A673 (cell line): ENCODE measurements around the gene SRPX2. TPM values are rescaled to one million over a fixed set of nuclear protein-coding genes. Genes with fewer than 3 reads are reported as not detected.

Source experiments
- Bru-seq: library from RNA; stranded (reverse); fragments of 400-500 nt; gene quantifications from one replicate; lab custom pipeline; 2021; lab: Mats Ljungman, UMichigan
- BruChase-seq, 2 experiments: library from RNA; stranded (reverse); fragments of 400-500 nt; gene quantifications; one replicate each; lab custom pipeline; 2021; lab: Mats Ljungman, UMichigan
- BruUV-seq: library from RNA; stranded (reverse); fragments of 400-500 nt; replicated peaks from 2 replicates; lab custom pipeline; 2021; lab: Mats Ljungman, UMichigan
- CTCF ChIA-PET: fragments of 300-600 bp; sonication (Branson Sonifier 250); formaldehyde crosslinking; loops from one replicate; lab custom pipeline; 2022; ENCODE audit warnings: antibody characterized with exemption; lab: Charles Lee
- POLR2A ChIA-PET: fragments of 300-600 bp; sonication (Branson Sonifier 250); formaldehyde crosslinking; loops from one replicate; lab custom pipeline; 2022; ENCODE audit warnings: antibody characterized with exemption; ENCODE audit not compliant: low non-redundant PET; lab: Charles Lee
- DNase-seq: peaks from one replicate; pipeline ENCODE4 v3.0.0-alpha.2; 2015; ENCODE audit warnings: low spot score
- H3K27ac ChIP-seq: fragments of 200-600 bp; sonication (generic); 2 replicates; pipeline ENCODE4 v1.5.1; 2016; ENCODE audit warnings: mixed run types, low read depth, mild to moderate bottlenecking, mixed read lengths, antibody characterized with exemption, low read length; ENCODE audit not compliant: poor library complexity, severe bottlenecking
- H3K27me3 ChIP-seq: fragments of 200-600 bp; sonication (generic); replicated peaks from 2 replicates; pipeline ENCODE4 v1.6.1; 2017; ENCODE audit warnings: mixed run types, low read depth, mild to moderate bottlenecking, mixed read lengths, antibody characterized with exemption, low read length; ENCODE audit not compliant: insufficient read depth, poor library complexity
- H3K36me3 ChIP-seq: fragments of 200-600 bp; sonication (generic); 2 replicates; pipeline ENCODE4 v1.6.1; 2016; ENCODE audit warnings: mixed run types, mild to moderate bottlenecking, mixed read lengths, antibody characterized with exemption, low read length; ENCODE audit not compliant: insufficient read depth, poor library complexity, severe bottlenecking
- H3K4me1 ChIP-seq: fragments of 200-600 bp; sonication (generic); 2 replicates; pipeline ENCODE4 v1.6.1; 2017; ENCODE audit warnings: mixed run types, mild to moderate bottlenecking, mixed read lengths, antibody characterized with exemption, low read length; ENCODE audit not compliant: insufficient read depth, poor library complexity, severe bottlenecking
- H3K4me3 ChIP-seq: fragments of 200-600 bp; sonication (generic); 2 replicates; pipeline ENCODE4 v1.5.1; 2016; ENCODE audit warnings: low read depth, mixed run types, mild to moderate bottlenecking, mixed read lengths, low read length; ENCODE audit not compliant: poor library complexity, severe bottlenecking
- H3K9me3 ChIP-seq: fragments of 200-600 bp; sonication (generic); 2 replicates; pipeline ENCODE4 v1.6.1; 2016; ENCODE audit warnings: mixed run types, low read depth, mild to moderate bottlenecking, mixed read lengths, antibody characterized with exemption, low read length; ENCODE audit not compliant: poor library complexity, severe bottlenecking
- EZH2 ChIP-seq: fragments of 200-600 bp; sonication (generic); IDR thresholded peaks from 2 replicates; pipeline ENCODE4 v1.6.1; 2017; ENCODE audit warnings: borderline replicate concordance, low read depth, mild to moderate bottlenecking, mixed read lengths, antibody characterized with exemption, low read length; ENCODE audit not compliant: poor library complexity, severe bottlenecking
- intact Hi-C: fragments of 100-400 bp; cut with micrococcal nuclease; formaldehyde crosslinking; loops from one replicate; pipeline ENCODE4 v1.10.0; 2022; ENCODE audit not compliant: unreplicated experiment
- long read RNA-seq: library from polyadenylated mRNA; stranded (forward); transcript quantifications from one replicate; pipeline ENCODE4 v2.0.0, GENCODE V29; 2022
- total RNA-seq: library from RNA; stranded (reverse); gene quantifications from 2 replicates; pipeline ENCODE4 v1.2.3, GENCODE V29; 2021
- TF ChIP-seq, protein P1 (sequence below): fragments of 300-800, 200-600 bp; sonication (generic); conservative IDR thresholded peaks from 2 replicates; pipeline ENCODE4 v1.5.1; 2017; ENCODE audit warnings: low read depth, mild to moderate bottlenecking, antibody characterized with exemption, low read length, moderate library complexity, mixed read lengths

SRPX2 gene, protein sequence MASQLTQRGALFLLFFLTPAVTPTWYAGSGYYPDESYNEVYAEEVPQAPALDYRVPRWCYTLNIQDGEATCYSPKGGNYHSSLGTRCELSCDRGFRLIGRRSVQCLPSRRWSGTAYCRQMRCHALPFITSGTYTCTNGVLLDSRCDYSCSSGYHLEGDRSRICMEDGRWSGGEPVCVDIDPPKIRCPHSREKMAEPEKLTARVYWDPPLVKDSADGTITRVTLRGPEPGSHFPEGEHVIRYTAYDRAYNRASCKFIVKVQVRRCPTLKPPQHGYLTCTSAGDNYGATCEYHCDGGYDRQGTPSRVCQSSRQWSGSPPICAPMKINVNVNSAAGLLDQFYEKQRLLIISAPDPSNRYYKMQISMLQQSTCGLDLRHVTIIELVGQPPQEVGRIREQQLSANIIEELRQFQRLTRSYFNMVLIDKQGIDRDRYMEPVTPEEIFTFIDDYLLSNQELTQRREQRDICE
- total RNA-seq (8.8 and 12.3 TPM in 2 replicates), Bru-seq, nascent RNA (percentile 50 among the genes with signal in this experiment), BruChase-seq, experiment 1, labeled RNA remaining after a 2-hour chase (percentile 56 among the genes with signal in this experiment), BruChase-seq, experiment 2, labeled RNA remaining after a 6-hour chase (percentile 63 among the genes with signal in this experiment)
- long read RNA-seq, full-length matches to known transcripts: 3 of 5 reads
- long read RNA-seq, partial matches to known transcripts: 0 of 5 reads
- long read RNA-seq, other reads (novel, unspliced or antisense): 2 of 5 reads

DNA sequence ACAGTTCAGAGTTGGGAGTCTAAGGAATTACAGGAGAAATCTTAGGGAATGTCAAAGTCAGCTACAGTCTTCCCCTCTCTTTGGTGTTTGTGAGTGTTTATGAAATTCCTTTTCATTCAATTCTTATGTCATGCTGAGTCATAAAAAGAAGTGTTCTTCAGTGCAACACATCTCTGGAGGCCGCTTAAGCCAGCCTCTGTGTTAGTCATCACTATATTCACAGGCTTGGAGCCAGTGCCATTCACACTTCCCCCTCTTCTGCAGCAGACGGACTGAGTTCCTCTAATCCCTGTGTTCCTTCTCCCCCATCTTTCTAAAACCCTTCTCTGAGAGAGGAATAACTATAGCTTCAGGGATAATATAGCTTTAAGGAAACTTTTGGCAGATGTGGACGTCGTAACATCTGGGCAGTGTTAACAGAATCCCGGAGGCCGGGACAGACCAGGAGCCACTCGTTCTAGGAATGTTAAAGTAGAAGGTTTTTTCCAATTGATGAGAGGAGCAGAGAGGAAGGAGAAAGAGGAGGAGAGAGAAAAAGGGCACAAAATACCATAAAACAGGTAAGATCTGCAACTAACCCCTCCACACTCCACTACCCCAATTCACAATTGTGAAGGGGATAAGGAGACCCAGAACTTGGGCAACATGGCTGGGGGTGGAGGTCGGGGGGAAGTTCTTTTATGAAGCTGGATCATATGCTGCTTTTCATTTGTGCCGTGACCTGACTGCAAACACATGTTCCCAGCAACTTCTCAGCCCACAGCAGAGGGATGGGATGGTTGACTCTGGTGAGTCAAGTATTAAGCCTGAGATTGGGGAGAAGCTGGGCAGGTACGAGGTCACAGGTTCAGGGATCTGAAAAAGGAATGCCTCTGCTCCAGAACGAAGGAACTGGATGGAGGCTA, at the start of gene SRPX2:
Gene SRPX2, plus strand, starts transcription at position 244 of the 905 bp plus-strand sequence. CDS start 2,124 bp downstream, outside the sequence.
- Histone ChIP-seq H3K4me1 (peaks cover 8% of the 10 kb centered on the region), H3K36me3 (no peaks in the 10 kb centered on the region), H3K27ac (no peak within 1 kb of the TSS), H3K27me3 (no peaks in the 10 kb centered on the region), H3K4me3 (peak within 1 kb of the TSS; percentile 6), H3K9me3 (no peaks in the 10 kb centered on the region)
- intact Hi-C loops: no loop called here
- TF ChIP-seq, protein P1, sequence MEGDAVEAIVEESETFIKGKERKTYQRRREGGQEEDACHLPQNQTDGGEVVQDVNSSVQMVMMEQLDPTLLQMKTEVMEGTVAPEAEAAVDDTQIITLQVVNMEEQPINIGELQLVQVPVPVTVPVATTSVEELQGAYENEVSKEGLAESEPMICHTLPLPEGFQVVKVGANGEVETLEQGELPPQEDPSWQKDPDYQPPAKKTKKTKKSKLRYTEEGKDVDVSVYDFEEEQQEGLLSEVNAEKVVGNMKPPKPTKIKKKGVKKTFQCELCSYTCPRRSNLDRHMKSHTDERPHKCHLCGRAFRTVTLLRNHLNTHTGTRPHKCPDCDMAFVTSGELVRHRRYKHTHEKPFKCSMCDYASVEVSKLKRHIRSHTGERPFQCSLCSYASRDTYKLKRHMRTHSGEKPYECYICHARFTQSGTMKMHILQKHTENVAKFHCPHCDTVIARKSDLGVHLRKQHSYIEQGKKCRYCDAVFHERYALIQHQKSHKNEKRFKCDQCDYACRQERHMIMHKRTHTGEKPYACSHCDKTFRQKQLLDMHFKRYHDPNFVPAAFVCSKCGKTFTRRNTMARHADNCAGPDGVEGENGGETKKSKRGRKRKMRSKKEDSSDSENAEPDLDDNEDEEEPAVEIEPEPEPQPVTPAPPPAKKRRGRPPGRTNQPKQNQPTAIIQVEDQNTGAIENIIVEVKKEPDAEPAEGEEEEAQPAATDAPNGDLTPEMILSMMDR: no peak
- TF ChIP-seq EZH2: no peak
- peak; percentile 60 for DNase-seq
- POLR2A ChIA-PET: no interaction called here
- CTCF ChIA-PET: no interaction called here
- TSS peak; percentile 82 for BruUV-seq

DNA sequence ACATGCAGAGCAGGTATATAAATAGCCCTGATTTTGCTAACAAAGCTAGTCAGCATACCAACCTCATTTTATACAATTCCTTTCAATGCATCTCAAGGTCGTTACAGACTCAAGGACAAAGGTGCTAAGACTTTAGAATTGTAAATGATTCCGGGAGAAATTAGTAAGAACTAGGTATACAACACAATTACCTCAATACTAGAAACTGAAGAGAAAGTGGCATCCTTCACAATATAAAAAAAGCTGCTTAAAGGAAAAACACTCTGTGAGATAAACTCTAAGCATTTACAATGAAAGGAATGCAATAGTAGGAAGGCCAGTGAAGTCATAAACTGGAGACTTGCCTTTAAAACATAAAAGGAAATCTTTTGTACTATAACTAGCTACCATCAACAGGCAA, 47.4 kb upstream of the SRPX2 start:
- DNase-seq: no peak
- H3K27ac ChIP-seq: no peak overlapping the region
- intact Hi-C loops: no loop called here
- peaks cover 4% of the 10 kb centered on the region for H3K4me1 ChIP-seq
- no TSS peak for BruUV-seq
- CTCF ChIA-PET: no interaction called here
- no peak overlapping the region for H3K4me3 ChIP-seq
- POLR2A ChIA-PET: no interaction called here
- H3K27me3 ChIP-seq: no peaks in the 10 kb centered on the region
- no peaks in the 10 kb centered on the region for H3K36me3 ChIP-seq
- TF ChIP-seq EZH2: no peak
- TF ChIP-seq, protein P1: no peak
- no peaks in the 10 kb centered on the region for H3K9me3 ChIP-seq

DNA sequence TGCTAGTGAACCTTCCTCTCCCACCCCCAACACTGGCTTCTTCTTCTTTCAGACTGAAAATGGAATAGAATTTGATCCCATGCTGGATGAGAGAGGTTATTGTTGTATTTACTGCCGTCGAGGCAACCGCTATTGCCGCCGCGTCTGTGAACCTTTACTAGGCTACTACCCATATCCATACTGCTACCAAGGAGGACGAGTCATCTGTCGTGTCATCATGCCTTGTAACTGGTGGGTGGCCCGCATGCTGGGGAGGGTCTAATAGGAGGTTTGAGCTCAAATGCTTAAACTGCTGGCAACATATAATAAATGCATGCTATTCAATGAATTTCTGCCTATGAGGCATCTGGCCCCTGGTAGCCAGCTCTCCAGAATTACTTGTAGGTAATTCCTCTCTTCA, 44.5 kb upstream of the SRPX2 start:
- no peak overlapping the region for H3K4me3 ChIP-seq
- H3K36me3 ChIP-seq: no peaks in the 10 kb centered on the region
- ChIA-PET CTCF (no interaction called here), POLR2A (no interaction called here)
- no peak for DNase-seq
- H3K27ac ChIP-seq: no peak overlapping the region
- H3K4me1 ChIP-seq: no peaks in the 10 kb centered on the region
- no peak for TF ChIP-seq EZH2
- TF ChIP-seq, protein P1: no peak
- intact Hi-C loops: no loop called here
- H3K27me3 ChIP-seq: peaks cover 2% of the 10 kb centered on the region
- no peaks in the 10 kb centered on the region for H3K9me3 ChIP-seq
- BruUV-seq: no TSS peak
